Lower leg skin (tissue), 3 donors: ENCODE results near the gene TMEM200C.

Experiments
- CTCF ChIP-seq, 3 donors: fragments of 450-650 bp; IDR thresholded peaks; one replicate each; pipeline ENCODE4 v1.5.1; 2016; ENCODE audit warnings: antibody characterized with exemption in 3 of 3, mild to moderate bottlenecking in 3 of 3, moderate library complexity in 2 of 3
- POLR2A ChIP-seq, 2 donors: fragments of 450-650 bp; IDR thresholded peaks; one replicate each; pipeline ENCODE4 v1.6.1; 2016 to 2017; ENCODE audit warnings: antibody characterized with exemption in 2 of 2, mild to moderate bottlenecking in 1 of 2, moderate library complexity in 1 of 2

- no peak for TF ChIP-seq CTCF (IDR thresholded peaks at IDR 0.05)
- TF ChIP-seq POLR2A (IDR thresholded peaks at IDR 0.05) = no peak
These were observed 55.3 kb downstream of the TMEM200C start for GRCh38 chr18:5840025-5840424.
